HepG2 (cell line): Measurements from ENCODE around the gene HTD2. TPM values are rescaled to one million over a fixed set of nuclear protein-coding genes. Genes with fewer than 3 reads are reported as not detected.

ENCODE experiments used
- CEBPB ChIP-seq: IDR thresholded peaks from 2 replicates; pipeline ENCODE4 v1.6.1; 2011; ENCODE audit warnings: low read depth, low read length, improper control_type of control experiment, borderline replicate concordance
- ELF1 ChIP-seq: sonication (generic); formaldehyde crosslinking; IDR thresholded peaks from 2 replicates; pipeline ENCODE4 v1.4.0; 2020; ENCODE audit warnings: missing genetic modification reagents
- EZH2 ChIP-seq: conservative IDR thresholded peaks from 2 replicates; pipeline ENCODE4 v1.6.1; 2012; ENCODE audit warnings: mild to moderate bottlenecking, low read depth, low read length, moderate library complexity
- IRF2 ChIP-seq: IDR thresholded peaks from 2 replicates; pipeline ENCODE4 v1.6.1; 2018; ENCODE audit warnings: missing genetic modification reagents, missing compliant biosample characterization
- KLF13 ChIP-seq: sonication (generic); formaldehyde crosslinking; IDR thresholded peaks from 2 replicates; pipeline ENCODE4 v1.4.0; 2020; ENCODE audit warnings: mild to moderate bottlenecking, missing genetic modification reagents
- MED13 ChIP-seq: sonication (generic); formaldehyde crosslinking; IDR thresholded peaks from 2 replicates; pipeline ENCODE4 v1.5.0; 2020; ENCODE audit warnings: missing genetic modification reagents
- MTF1 ChIP-seq: sonication (generic); formaldehyde crosslinking; IDR thresholded peaks from 2 replicates; pipeline ENCODE4 v1.5.0; 2020; ENCODE audit warnings: missing genetic modification reagents
- MYC ChIP-seq: sonication (generic); formaldehyde crosslinking; IDR thresholded peaks from 2 replicates; pipeline ENCODE4 v1.9.0; 2021; ENCODE audit warnings: missing genetic modification reagents, borderline replicate concordance
- PHF5A ChIP-seq: IDR thresholded peaks from one replicate; pipeline ENCODE4 v1.6.1; 2018; ENCODE audit warnings: low read depth, missing genetic modification reagents; ENCODE audit not compliant: unreplicated experiment
- RAD21 ChIP-seq: fragments of 450-650 bp; formaldehyde crosslinking; IDR thresholded peaks from 2 replicates; pipeline ENCODE4 v1.5.0; 2020; ENCODE audit warnings: mild to moderate bottlenecking
- RFX5 ChIP-seq: IDR thresholded peaks from 2 replicates; pipeline ENCODE4 v1.6.1; 2011; ENCODE audit warnings: low read depth, low read length, improper control_type of control experiment
- SMAD1 ChIP-seq: sonication (generic); formaldehyde crosslinking; IDR thresholded peaks from 2 replicates; pipeline ENCODE4 v1.4.0; 2020; ENCODE audit warnings: missing genetic modification reagents, low read depth, mild to moderate bottlenecking, borderline replicate concordance
- WIZ ChIP-seq: sonication (generic); formaldehyde crosslinking; IDR thresholded peaks from 2 replicates; pipeline ENCODE4 v1.5.1; 2020; ENCODE audit warnings: mild to moderate bottlenecking, missing genetic modification reagents
- YEATS2 ChIP-seq: sonication (generic); formaldehyde crosslinking; IDR thresholded peaks from 2 replicates; pipeline ENCODE4 v1.4.0; 2020; ENCODE audit warnings: missing genetic modification reagents, borderline replicate concordance
- ZFP82 ChIP-seq: sonication (generic); formaldehyde crosslinking; IDR thresholded peaks from 2 replicates; pipeline ENCODE4 v1.5.1; 2020; ENCODE audit warnings: mild to moderate bottlenecking, missing genetic modification reagents, borderline replicate concordance
- ZIK1 ChIP-seq: sonication (generic); formaldehyde crosslinking; IDR thresholded peaks from 2 replicates; pipeline ENCODE4 v1.5.0; 2020; ENCODE audit warnings: mild to moderate bottlenecking, low read depth, missing genetic modification reagents, borderline replicate concordance
- ZKSCAN8 ChIP-seq: IDR thresholded peaks from 2 replicates; pipeline ENCODE4 v1.6.1; 2016; ENCODE audit warnings: borderline replicate concordance, missing genetic modification reagents, missing compliant biosample characterization
- ZNF350 ChIP-seq: sonication (generic); formaldehyde crosslinking; IDR thresholded peaks from 2 replicates; pipeline ENCODE4 v1.4.0; 2020; ENCODE audit warnings: mild to moderate bottlenecking, low read depth, missing genetic modification reagents, borderline replicate concordance
- ZNF44 ChIP-seq: sonication (generic); formaldehyde crosslinking; IDR thresholded peaks from 2 replicates; pipeline ENCODE4 v1.5.1; 2020; ENCODE audit warnings: mild to moderate bottlenecking, missing genetic modification reagents
- ZNF468 ChIP-seq: sonication (generic); formaldehyde crosslinking; IDR thresholded peaks from 2 replicates; pipeline ENCODE4 v1.8.0; 2022; ENCODE audit warnings: mild to moderate bottlenecking, moderate library complexity, missing genetic modification reagents
- ZNF484 ChIP-seq: sonication (generic); formaldehyde crosslinking; IDR thresholded peaks from 2 replicates; pipeline ENCODE4 v1.5.1; 2020; ENCODE audit warnings: mild to moderate bottlenecking, low read depth, missing genetic modification reagents, borderline replicate concordance
- ZNF567 ChIP-seq: sonication (generic); formaldehyde crosslinking; IDR thresholded peaks from 2 replicates; pipeline ENCODE4 v1.8.1; 2023; ENCODE audit warnings: mild to moderate bottlenecking, missing genetic modification reagents, borderline replicate concordance
- polyA plus RNA-seq, 8 experiments: library from polyadenylated mRNA; depleted of rRNA in 3 of 8; stranded (reverse) in 7 of 8; unstranded in 1 of 8; fragments of >200 nt; fragmentation: Illumina TruSeq in 4 of 8; extraction: Trizol in 4 of 8; gene quantifications; 2 replicates each; pipeline versions ENCODE4 v1.2.1 to v1.2.3, GENCODE V29; 2011 to 2016; ENCODE audit warnings: low read depth in 4 of 8, missing spikeins in 1 of 8, mixed read lengths in 1 of 8; ENCODE audit not compliant: insufficient read depth in 1 of 8
- total RNA-seq, 5 experiments: library from RNA; depleted of rRNA; stranded (reverse); fragments of >200 nt; fragmentation: Illumina TruSeq; extraction: Trizol; gene quantifications; 2 replicates each; pipeline ENCODE4 v1.2.3, GENCODE V29; 2016; ENCODE audit warnings: low read depth in 1 of 5
- TF ChIP-seq, protein P1 (sequence below): IDR thresholded peaks from 2 replicates; pipeline ENCODE4 v1.6.1; 2016; ENCODE audit warnings: control low read depth
- TF ChIP-seq, protein P2 (sequence below): IDR thresholded peaks from 2 replicates; pipeline ENCODE4 v1.6.1; 2016; ENCODE audit warnings: low read depth, missing genetic modification reagents, missing compliant biosample characterization

Gene HTD2
- total and polyA plus RNA-seq, 2 of the 13 experiments (the other 11 are each of a cell fraction or from before 2014, with no cell fraction given) = 8.6 to 13.7 TPM

DNA sequence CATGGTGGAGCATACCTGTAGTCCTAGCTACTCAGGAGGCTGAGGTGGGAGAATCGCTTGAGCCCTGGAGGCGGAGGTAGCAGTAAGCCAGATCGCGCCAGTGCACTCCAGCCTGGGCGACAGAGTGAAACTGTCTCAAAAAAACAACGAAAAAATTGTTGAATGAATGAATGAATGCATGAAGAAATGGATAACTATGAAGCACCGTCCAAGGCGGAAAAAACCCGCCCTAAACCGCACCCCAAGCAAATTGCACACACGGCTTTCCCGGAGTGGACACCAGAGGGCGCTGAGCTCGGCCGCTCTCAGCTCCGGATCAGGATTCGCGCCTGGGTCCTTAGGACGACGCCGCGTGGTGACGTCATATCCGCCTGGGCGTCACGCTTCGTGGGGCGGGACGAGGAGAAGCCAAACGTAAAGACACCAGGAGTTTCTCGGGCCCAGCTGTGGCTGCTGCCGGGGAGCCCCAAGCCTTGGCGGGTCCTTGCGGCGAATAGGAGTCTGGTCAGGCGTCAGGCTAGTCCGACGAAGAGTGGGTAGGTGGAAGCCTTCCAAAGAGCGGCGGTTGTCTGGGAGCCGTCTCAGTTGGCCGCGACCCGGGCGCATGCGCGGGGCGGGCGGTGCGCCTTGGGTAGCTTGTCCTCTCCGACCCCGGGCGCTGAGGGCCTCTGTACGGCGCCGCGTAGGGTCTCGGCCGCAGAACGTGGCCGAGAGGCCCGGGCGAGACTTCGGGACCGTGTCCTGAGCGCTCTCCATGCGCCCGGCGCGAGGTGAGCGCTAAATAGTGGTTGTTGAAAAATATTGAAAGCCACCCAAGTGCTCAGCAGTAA, at the start of gene HTD2, which contains the start of gene RPP14 (continued):
- TF ChIP-seq ZNF468 (CRISPR knock-in tag) (no peak), ELF1 (peak; percentile 63), MYC (CRISPR knock-in tag) (peak; percentile 75), ZNF44 (0 out of 2 replicates have a peak, but pooled peaks have one; percentile 16), ZNF350 (CRISPR knock-in tag) (peak; percentile 93; the same call in 1 of the 2 replicates), ZNF484 (CRISPR knock-in tag) (no peak), RFX5 (peak; percentile 78; the same call in 1 of the 2 replicates), MTF1 (no peak), EZH2 (no peak), ZFP82 (CRISPR knock-in tag) (no peak), PHF5A (CRISPR knock-in tag) (peak; percentile 86), MED13 (CRISPR knock-in tag) (0 out of 2 replicates have a peak, but pooled peaks have one; percentile 9), WIZ (CRISPR knock-in tag) (no peak), CEBPB (peak; percentile 22; the same call in 1 of the 2 replicates), ZIK1 (CRISPR knock-in tag) (0 out of 2 replicates have a peak, but pooled peaks have one; percentile 80), ZNF567 (CRISPR knock-in tag) (peak; percentile 90), ZKSCAN8 (CRISPR knock-in tag) (peak; percentile 77; the same call in 1 of the 2 replicates), IRF2 (CRISPR knock-in tag) (peak; percentile 88), KLF13 (CRISPR knock-in tag) (0 out of 2 replicates have a peak, but pooled peaks have one; percentile 64), SMAD1 (CRISPR knock-in tag) (peak; percentile 79; the same call in 1 of the 2 replicates), RAD21 (peak; percentile 44), YEATS2 (CRISPR knock-in tag) (peak; percentile 99)
- TF ChIP-seq, protein P1, sequence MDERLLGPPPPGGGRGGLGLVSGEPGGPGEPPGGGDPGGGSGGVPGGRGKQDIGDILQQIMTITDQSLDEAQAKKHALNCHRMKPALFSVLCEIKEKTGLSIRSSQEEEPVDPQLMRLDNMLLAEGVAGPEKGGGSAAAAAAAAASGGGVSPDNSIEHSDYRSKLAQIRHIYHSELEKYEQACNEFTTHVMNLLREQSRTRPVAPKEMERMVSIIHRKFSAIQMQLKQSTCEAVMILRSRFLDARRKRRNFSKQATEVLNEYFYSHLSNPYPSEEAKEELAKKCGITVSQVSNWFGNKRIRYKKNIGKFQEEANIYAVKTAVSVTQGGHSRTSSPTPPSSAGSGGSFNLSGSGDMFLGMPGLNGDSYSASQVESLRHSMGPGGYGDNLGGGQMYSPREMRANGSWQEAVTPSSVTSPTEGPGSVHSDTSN = no peak
- TF ChIP-seq, protein P2, sequence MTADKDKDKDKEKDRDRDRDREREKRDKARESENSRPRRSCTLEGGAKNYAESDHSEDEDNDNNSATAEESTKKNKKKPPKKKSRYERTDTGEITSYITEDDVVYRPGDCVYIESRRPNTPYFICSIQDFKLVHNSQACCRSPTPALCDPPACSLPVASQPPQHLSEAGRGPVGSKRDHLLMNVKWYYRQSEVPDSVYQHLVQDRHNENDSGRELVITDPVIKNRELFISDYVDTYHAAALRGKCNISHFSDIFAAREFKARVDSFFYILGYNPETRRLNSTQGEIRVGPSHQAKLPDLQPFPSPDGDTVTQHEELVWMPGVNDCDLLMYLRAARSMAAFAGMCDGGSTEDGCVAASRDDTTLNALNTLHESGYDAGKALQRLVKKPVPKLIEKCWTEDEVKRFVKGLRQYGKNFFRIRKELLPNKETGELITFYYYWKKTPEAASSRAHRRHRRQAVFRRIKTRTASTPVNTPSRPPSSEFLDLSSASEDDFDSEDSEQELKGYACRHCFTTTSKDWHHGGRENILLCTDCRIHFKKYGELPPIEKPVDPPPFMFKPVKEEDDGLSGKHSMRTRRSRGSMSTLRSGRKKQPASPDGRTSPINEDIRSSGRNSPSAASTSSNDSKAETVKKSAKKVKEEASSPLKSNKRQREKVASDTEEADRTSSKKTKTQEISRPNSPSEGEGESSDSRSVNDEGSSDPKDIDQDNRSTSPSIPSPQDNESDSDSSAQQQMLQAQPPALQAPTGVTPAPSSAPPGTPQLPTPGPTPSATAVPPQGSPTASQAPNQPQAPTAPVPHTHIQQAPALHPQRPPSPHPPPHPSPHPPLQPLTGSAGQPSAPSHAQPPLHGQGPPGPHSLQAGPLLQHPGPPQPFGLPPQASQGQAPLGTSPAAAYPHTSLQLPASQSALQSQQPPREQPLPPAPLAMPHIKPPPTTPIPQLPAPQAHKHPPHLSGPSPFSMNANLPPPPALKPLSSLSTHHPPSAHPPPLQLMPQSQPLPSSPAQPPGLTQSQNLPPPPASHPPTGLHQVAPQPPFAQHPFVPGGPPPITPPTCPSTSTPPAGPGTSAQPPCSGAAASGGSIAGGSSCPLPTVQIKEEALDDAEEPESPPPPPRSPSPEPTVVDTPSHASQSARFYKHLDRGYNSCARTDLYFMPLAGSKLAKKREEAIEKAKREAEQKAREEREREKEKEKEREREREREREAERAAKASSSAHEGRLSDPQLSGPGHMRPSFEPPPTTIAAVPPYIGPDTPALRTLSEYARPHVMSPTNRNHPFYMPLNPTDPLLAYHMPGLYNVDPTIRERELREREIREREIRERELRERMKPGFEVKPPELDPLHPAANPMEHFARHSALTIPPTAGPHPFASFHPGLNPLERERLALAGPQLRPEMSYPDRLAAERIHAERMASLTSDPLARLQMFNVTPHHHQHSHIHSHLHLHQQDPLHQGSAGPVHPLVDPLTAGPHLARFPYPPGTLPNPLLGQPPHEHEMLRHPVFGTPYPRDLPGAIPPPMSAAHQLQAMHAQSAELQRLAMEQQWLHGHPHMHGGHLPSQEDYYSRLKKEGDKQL (CRISPR knock-in tag) = peak; percentile 45; the same call in 1 of the 2 replicates
